Neural cell (in vitro differentiated cells): ENCODE results near the gene IKZF1.

Experiments
- CTCF ChIP-seq: fragments of 450-650 bp; IDR thresholded peaks from 2 replicates; pipeline ENCODE4 v1.5.1; 2014; ENCODE audit warnings: antibody characterized with exemption, mild to moderate bottlenecking, moderate library complexity; ENCODE audit not compliant: poor library complexity, severe bottlenecking
- EP300 ChIP-seq: fragments of 450-650 bp; conservative IDR thresholded peaks from 2 replicates; pipeline ENCODE4 v1.6.1; 2014; ENCODE audit warnings: antibody characterized with exemption, mild to moderate bottlenecking, moderate library complexity; ENCODE audit not compliant: poor library complexity, severe bottlenecking
- EZH2 ChIP-seq: fragments of 200-600, 300-800 bp; shearing (Covaris generic), sonication (generic); IDR thresholded peaks from 2 replicates; pipeline ENCODE4 v1.6.1; 2014; ENCODE audit warnings: antibody characterized with exemption, low read length, borderline replicate concordance, mild to moderate bottlenecking; ENCODE audit not compliant: insufficient read depth, poor library complexity, severe bottlenecking
- MXI1 ChIP-seq: fragments of 450-650 bp; conservative IDR thresholded peaks from 2 replicates; pipeline ENCODE4 v1.6.1; 2014; ENCODE audit warnings: antibody characterized with exemption, mild to moderate bottlenecking; ENCODE audit not compliant: poor library complexity, severe bottlenecking
- POLR2AphosphoS5 ChIP-seq: IDR thresholded peaks from 2 replicates; pipeline ENCODE4 v1.6.1; 2012

- TF ChIP-seq CTCF (no peak), POLR2AphosphoS5 (no peak), EZH2 (no peak), MXI1 (no peak), EP300 (no peak)
Measured at GRCh38 chr7:50310361-50310760, 5.8 kb downstream of the IKZF1 start.
